Stomach (tissue), 9 donors: ENCODE results near the gene RUBCNL. TPM values are rescaled to one million over a fixed set of nuclear protein-coding genes. Genes with fewer than 3 reads are reported as not detected.

Experiments used
- DNase-seq, 2 donors: peaks; one replicate each; pipeline versions ENCODE4 v3.0.0 to v3.0.0-alpha.2; 2013 to 2019
- H3K27ac ChIP-seq, 5 donors: fragments of 200-600 bp in 4 of 5; sonication (generic) in 4 of 5; one replicate each; pipeline ENCODE4 v1.5.1; 2013 to 2019; ENCODE audit warnings: mild to moderate bottlenecking in 1 of 5, moderate library complexity in 1 of 5
- H3K27me3 ChIP-seq, 3 donors: fragments of 200-600 bp; sonication (generic); one replicate each; pipeline ENCODE4 v1.5.1; 2017 to 2019; ENCODE audit warnings: mixed run types in 1 of 3
- H3K36me3 ChIP-seq, 4 donors: fragments of 200-600 bp; sonication (generic); 1 replicate in 3 of 4; 2 replicates in 1 of 4; pipeline ENCODE4 v1.5.1; 2016 to 2019
- H3K4me1 ChIP-seq, 4 donors: fragments of 200-600 bp; sonication (generic); one replicate each; pipeline ENCODE4 v1.5.1; 2016 to 2019
- H3K4me3 ChIP-seq, 4 donors: fragments of 200-600 bp; sonication (generic) in 3 of 4; one replicate each; pipeline ENCODE4 v1.5.1; 2016 to 2019; ENCODE audit warnings: mild to moderate bottlenecking in 1 of 4
- H3K9me3 ChIP-seq, 4 donors: fragments of 200-600 bp; sonication (generic); one replicate each; pipeline ENCODE4 v1.5.1; 2016 to 2019
- CTCF ChIP-seq, 7 experiments: fragments of 450-650 bp in 4 of 7; fragments of 200-600 bp in 3 of 7; sonication (generic) in 3 of 7; IDR thresholded peaks; one replicate each; pipeline ENCODE4 v1.5.1; 2016 to 2019; ENCODE audit warnings: antibody characterized with exemption in 7 of 7, control low read depth in 2 of 7, mild to moderate bottlenecking in 1 of 7
- EP300 ChIP-seq: sonication (generic); formaldehyde crosslinking; IDR thresholded peaks from one replicate; pipeline ENCODE4 v1.6.1; 2017; ENCODE audit warnings: antibody characterized with exemption
- POLR2A ChIP-seq, 4 donors: fragments of 450-650 bp; IDR thresholded peaks; one replicate each; pipeline ENCODE4 v1.6.1; 2016; ENCODE audit warnings: antibody characterized with exemption in 4 of 4, control low read depth in 2 of 4, mild to moderate bottlenecking in 1 of 4, moderate library complexity in 1 of 4
- POLR2AphosphoS5 ChIP-seq, 3 donors: sonication (generic); formaldehyde crosslinking; IDR thresholded peaks; one replicate each; pipeline ENCODE4 v1.6.1; 2016; ENCODE audit warnings: antibody characterized with exemption in 3 of 3
- WGBS, 5 donors: extraction: QIAGEN DNeasy Blood & Tissue Kit in 3 of 5; methylation state at CpG; one replicate each; pipeline versions ENCODE4 v1.1.5 to v1.1.7; 2013 to 2018; 5-methylcytosine and 5-hydroxymethylcytosine counted together
- intact Hi-C: fragments of 100-400 bp; cut with DNase I; formaldehyde crosslinking; loops from one replicate; pipeline ENCODE4 v1.15.1; 2023; ENCODE audit warnings: low total_unique reads
- polyA plus RNA-seq, 3 donors: library from polyadenylated mRNA; stranded (reverse); fragments of 200-250 nt; gene quantifications; one replicate each; pipeline ENCODE4 v1.2.3, GENCODE V29; 2013
- total RNA-seq, 5 donors: library from RNA; depleted of rRNA; stranded (reverse); fragments of >200 nt; gene quantifications; one replicate each; pipeline versions ENCODE4 v1.1.0 to v1.2.3, GENCODE V29; 2014 to 2016
- donor health status: healthy with polysubstance abuse.
- donor health status: Bipolar disorder and iron deficiency.
- donor health status: healthy.

Gene RUBCNL
- total and polyA plus RNA-seq, 8 donors: 0.46 to 7.7 (median 2.7) TPM; not detected in 2

- Histone ChIP-seq H3K27me3 (no peaks in the 10 kb centered on the region), H3K4me3 (no peak overlapping the region), H3K36me3 (no peaks in the 10 kb centered on the region), H3K4me1 (no peaks in the 10 kb centered on the region), H3K27ac (no peak overlapping the region), H3K9me3 (no peaks in the 10 kb centered on the region)
- WGBS, 5 donors: 92 to 96% (median 95%) methylated on average over 11 of the region's 11 CpGs
- TF ChIP-seq CTCF (IDR thresholded peaks at IDR 0.05): no peak
- no peak for TF ChIP-seq POLR2A (IDR thresholded peaks at IDR 0.05)
- intact Hi-C loops: no loop called here
- no peak for DNase-seq
These were observed 37.0 kb downstream of the RUBCNL start for GRCh38 chr13:46350003-46350402.

GRCh38 chr13:46348961-46349360 lies 38.1 kb downstream of the RUBCNL start:
- Histone ChIP-seq H3K9me3 (no peaks in the 10 kb centered on the region), H3K27me3 (no peaks in the 10 kb centered on the region), H3K4me3 (no peak overlapping the region), H3K36me3 (no peaks in the 10 kb centered on the region), H3K27ac (no peak overlapping the region), H3K4me1 (no peaks in the 10 kb centered on the region)
- 69 to 100% (median 87%) methylated on average over 1 of the region's 1 CpG for WGBS, 5 donors
- no peak for DNase-seq
- intact Hi-C loops: no loop called here
- TF ChIP-seq CTCF (IDR thresholded peaks at IDR 0.05) (no peak), EP300 (no peak), POLR2AphosphoS5 (IDR thresholded peaks at IDR 0.05) (no peak), POLR2A (IDR thresholded peaks at IDR 0.05) (no peak)

- intact Hi-C loops: no loop called here
- Histone ChIP-seq H3K27me3 (no peaks in the 10 kb centered on the region), H3K4me1 (no peaks in the 10 kb centered on the region), H3K27ac (no peak overlapping the region), H3K9me3 (no peaks in the 10 kb centered on the region), H3K4me3 (no peak overlapping the region), H3K36me3 (no peaks in the 10 kb centered on the region)
- WGBS, 5 donors: 87 to 99% (median 93%) methylated on average over 4 of the region's 4 CpGs
- no peak for DNase-seq
- TF ChIP-seq CTCF (IDR thresholded peaks at IDR 0.05): no peak
- no peak for TF ChIP-seq EP300
- no peak for TF ChIP-seq POLR2AphosphoS5 (IDR thresholded peaks at IDR 0.05)
- no peak for TF ChIP-seq POLR2A (IDR thresholded peaks at IDR 0.05)
These were observed 39.8 kb downstream of the RUBCNL start for GRCh38 chr13:46347277-46347676.

- 67 to 78% (median 77%) methylated on average over 5 of the region's 5 CpGs for WGBS, 5 donors
- no peak overlapping the region for H3K27ac ChIP-seq
- peak in 1 of 2 donors; percentile 38 for DNase-seq
- no peaks in the 10 kb centered on the region for H3K27me3 ChIP-seq
- intact Hi-C loops: no loop called here
- no peaks in the 10 kb centered on the region for H3K36me3 ChIP-seq
- TF ChIP-seq EP300 (no peak), POLR2A (IDR thresholded peaks at IDR 0.05) (no peak), CTCF (IDR thresholded peaks at IDR 0.05) (no peak), POLR2AphosphoS5 (IDR thresholded peaks at IDR 0.05) (no peak)
- H3K9me3 ChIP-seq: no peaks in the 10 kb centered on the region
- H3K4me3 ChIP-seq: no peak overlapping the region
- H3K4me1 ChIP-seq: no peaks in the 10 kb centered on the region
These were observed 41.2 kb downstream of the RUBCNL start for GRCh38 chr13:46345866-46346265.
